Tibial nerve (tissue), 4 donors: Measurements from ENCODE around the gene AKT3.

Source experiments
- EP300 ChIP-seq, 2 donors: sonication (generic); formaldehyde crosslinking; IDR thresholded peaks; one replicate each; pipeline ENCODE4 v1.6.1; 2017; ENCODE audit warnings: antibody characterized with exemption in 2 of 2, mild to moderate bottlenecking in 1 of 2
- POLR2A ChIP-seq, 2 donors: fragments of 450-650 bp; IDR thresholded peaks; one replicate each; pipeline ENCODE4 v1.6.1; 2017; ENCODE audit warnings: antibody characterized with exemption in 2 of 2, mild to moderate bottlenecking in 2 of 2, moderate library complexity in 2 of 2
- TF ChIP-seq, protein P1 (sequence below), 5 experiments: fragments of 200-600 bp in 3 of 5; fragments of 450-650 bp in 2 of 5; sonication (generic) in 3 of 5; IDR thresholded peaks; one replicate each; pipeline ENCODE4 v1.5.1; 2016 to 2019; ENCODE audit warnings: antibody characterized with exemption in 5 of 5, mild to moderate bottlenecking in 3 of 5, moderate library complexity in 2 of 5

DNA sequence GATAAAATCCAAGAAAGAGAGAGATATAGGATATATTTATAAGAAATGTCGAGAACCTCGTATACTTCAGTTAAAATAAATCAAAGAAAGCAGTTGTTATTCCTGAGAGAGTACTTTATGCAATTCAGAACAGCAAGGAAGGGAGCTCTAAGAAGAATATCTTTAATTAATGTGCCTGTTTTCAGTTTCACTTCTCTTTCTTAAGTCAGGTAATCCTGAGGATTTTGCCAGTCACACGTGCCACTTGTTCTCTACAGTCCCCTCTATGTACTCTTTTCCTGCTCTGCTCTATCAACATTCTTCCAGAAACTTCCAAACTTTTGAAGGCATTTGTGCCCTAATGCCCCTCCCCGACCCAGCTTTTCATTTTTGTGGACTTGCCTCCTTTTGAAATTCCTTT is 211.9 kb downstream of the AKT3 start:
- TF ChIP-seq, protein P1, sequence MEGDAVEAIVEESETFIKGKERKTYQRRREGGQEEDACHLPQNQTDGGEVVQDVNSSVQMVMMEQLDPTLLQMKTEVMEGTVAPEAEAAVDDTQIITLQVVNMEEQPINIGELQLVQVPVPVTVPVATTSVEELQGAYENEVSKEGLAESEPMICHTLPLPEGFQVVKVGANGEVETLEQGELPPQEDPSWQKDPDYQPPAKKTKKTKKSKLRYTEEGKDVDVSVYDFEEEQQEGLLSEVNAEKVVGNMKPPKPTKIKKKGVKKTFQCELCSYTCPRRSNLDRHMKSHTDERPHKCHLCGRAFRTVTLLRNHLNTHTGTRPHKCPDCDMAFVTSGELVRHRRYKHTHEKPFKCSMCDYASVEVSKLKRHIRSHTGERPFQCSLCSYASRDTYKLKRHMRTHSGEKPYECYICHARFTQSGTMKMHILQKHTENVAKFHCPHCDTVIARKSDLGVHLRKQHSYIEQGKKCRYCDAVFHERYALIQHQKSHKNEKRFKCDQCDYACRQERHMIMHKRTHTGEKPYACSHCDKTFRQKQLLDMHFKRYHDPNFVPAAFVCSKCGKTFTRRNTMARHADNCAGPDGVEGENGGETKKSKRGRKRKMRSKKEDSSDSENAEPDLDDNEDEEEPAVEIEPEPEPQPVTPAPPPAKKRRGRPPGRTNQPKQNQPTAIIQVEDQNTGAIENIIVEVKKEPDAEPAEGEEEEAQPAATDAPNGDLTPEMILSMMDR (IDR thresholded peaks at IDR 0.05) = no peak
- TF ChIP-seq POLR2A (IDR thresholded peaks at IDR 0.05) (no peak), EP300 (IDR thresholded peaks at IDR 0.05) (no peak)
